ENCODE results near the gene KIAA0232.

The KIAA0232 gene

GRCh38 chr4:6875431-6875831 lies 92.9 kb downstream of the KIAA0232 start:
- Mint-ChIP-seq H3K4me3 (no peak overlapping the region), H3K9me3 (no peaks in the 10 kb centered on the region), H3K27me3 (no peaks in the 10 kb centered on the region), H3K36me3 (ENCODE audit: low read depth) (peaks cover 86% of the 10 kb centered on the region), H3K27ac (no peak overlapping the region), H3K4me1 (ENCODE audit: low read depth) (no peaks in the 10 kb centered on the region)
- no peak for DNase-seq

- H3K9me3 Mint-ChIP-seq, result no peaks in the 10 kb centered on the region
- no peak overlapping the region for H3K4me3 Mint-ChIP-seq
- no peaks in the 10 kb centered on the region for H3K27me3 Mint-ChIP-seq
- H3K36me3 Mint-ChIP-seq (ENCODE audit: low read depth), result peaks cover 90% of the 10 kb centered on the region
- H3K4me1 Mint-ChIP-seq (ENCODE audit: low read depth), result no peaks in the 10 kb centered on the region
- DNase-seq, result no peak
- H3K27ac Mint-ChIP-seq, result peak overlapping the region; percentile 41
Measured at GRCh38 chr4:6876440-6876839, 93.9 kb downstream of the KIAA0232 start.

- peaks cover 90% of the 10 kb centered on the region for H3K36me3 Mint-ChIP-seq (ENCODE audit: low read depth)
- H3K27ac Mint-ChIP-seq, result peak overlapping the region; percentile 41
- no peak overlapping the region for H3K4me3 Mint-ChIP-seq
- no peaks in the 10 kb centered on the region for H3K9me3 Mint-ChIP-seq
- H3K27me3 Mint-ChIP-seq, result no peaks in the 10 kb centered on the region
- no peak for DNase-seq
- H3K4me1 Mint-ChIP-seq (ENCODE audit: low read depth), result no peaks in the 10 kb centered on the region
Measured at GRCh38 chr4:6877067-6877466, 94.5 kb downstream of the KIAA0232 start.

DNA sequence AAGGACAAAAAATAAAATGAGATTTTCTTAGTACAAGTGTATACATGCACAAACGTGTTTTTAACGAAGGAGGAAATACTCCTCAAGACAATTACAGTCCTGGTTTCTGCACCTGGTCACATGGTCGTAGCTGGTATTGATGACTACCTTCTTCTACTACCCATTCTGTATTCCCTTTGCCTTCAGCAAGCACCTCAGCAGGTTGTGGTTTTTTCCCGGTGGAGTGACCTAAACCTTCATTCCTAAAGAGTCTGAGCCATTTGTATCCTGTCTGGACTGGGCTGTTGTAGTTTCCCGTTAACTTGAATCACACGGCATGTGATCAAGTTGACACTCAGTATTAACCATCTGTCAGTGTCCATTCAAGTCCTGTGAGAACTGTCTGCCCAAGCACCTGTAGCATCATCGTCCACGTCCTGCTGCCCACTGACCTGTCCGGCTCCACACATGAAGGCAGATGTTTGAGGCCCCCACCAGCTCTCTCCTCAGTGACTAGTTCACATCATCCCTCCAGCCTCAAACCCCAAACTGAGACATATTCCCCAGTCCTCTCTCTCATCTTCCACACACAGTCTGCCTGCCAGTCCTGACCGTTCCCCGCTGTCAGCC lies 96.0 kb downstream of the KIAA0232 start:
- H3K4me3 Mint-ChIP-seq, result no peak overlapping the region
- H3K4me1 Mint-ChIP-seq (ENCODE audit: low read depth), result no peaks in the 10 kb centered on the region
- DNase-seq, result no peak
- no peaks in the 10 kb centered on the region for H3K9me3 Mint-ChIP-seq
- H3K36me3 Mint-ChIP-seq (ENCODE audit: low read depth), result peaks cover 94% of the 10 kb centered on the region
- H3K27ac Mint-ChIP-seq, result no peak overlapping the region
- H3K27me3 Mint-ChIP-seq, result no peaks in the 10 kb centered on the region

GRCh38 chr4:6880691-6881090 lies 98.2 kb downstream of the KIAA0232 start:
- Mint-ChIP-seq H3K36me3 (ENCODE audit: low read depth) (peaks cover 73% of the 10 kb centered on the region), H3K27me3 (no peaks in the 10 kb centered on the region), H3K4me3 (no peak overlapping the region), H3K27ac (no peak overlapping the region), H3K9me3 (no peaks in the 10 kb centered on the region), H3K4me1 (ENCODE audit: low read depth) (peaks cover 2% of the 10 kb centered on the region)
- no peak for DNase-seq

DNA sequence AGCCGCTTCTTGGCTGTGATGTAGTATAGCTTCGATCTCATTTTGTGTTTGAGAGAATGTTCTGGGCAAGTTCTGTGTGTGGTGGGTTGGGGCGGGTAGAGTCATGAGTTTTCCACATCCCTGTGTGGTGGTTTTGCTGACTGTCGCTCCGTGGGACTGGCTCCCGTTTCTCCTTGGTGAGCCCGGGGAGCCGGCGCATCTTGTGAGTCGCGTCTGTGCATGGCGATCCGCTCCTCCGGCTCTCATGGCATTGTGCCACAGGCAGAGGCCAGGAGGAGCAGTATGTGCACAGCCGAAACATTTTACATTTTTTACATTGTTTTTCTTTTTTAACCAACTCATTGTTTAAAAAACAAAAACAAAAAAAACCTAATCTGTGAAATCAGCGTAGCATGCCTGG lies 99.4 kb downstream of the KIAA0232 start:
- Mint-ChIP-seq H3K27ac (no peak overlapping the region), H3K27me3 (no peaks in the 10 kb centered on the region), H3K4me3 (no peak overlapping the region), H3K4me1 (ENCODE audit: low read depth) (peaks cover 2% of the 10 kb centered on the region), H3K9me3 (no peaks in the 10 kb centered on the region), H3K36me3 (ENCODE audit: low read depth) (peaks cover 61% of the 10 kb centered on the region)
- no peak for DNase-seq

- H3K27me3 Mint-ChIP-seq, result no peaks in the 10 kb centered on the region
- no peak overlapping the region for H3K4me3 Mint-ChIP-seq
- no peaks in the 10 kb centered on the region for H3K9me3 Mint-ChIP-seq
- peak overlapping the region; percentile 35 for H3K27ac Mint-ChIP-seq
- H3K36me3 Mint-ChIP-seq (ENCODE audit: low read depth), result peaks cover 38% of the 10 kb centered on the region
- H3K4me1 Mint-ChIP-seq (ENCODE audit: low read depth), result peaks cover 2% of the 10 kb centered on the region
- DNase-seq, result no peak
Measured at GRCh38 chr4:6884341-6884870, 101.9 kb downstream of the KIAA0232 start.

DNA sequence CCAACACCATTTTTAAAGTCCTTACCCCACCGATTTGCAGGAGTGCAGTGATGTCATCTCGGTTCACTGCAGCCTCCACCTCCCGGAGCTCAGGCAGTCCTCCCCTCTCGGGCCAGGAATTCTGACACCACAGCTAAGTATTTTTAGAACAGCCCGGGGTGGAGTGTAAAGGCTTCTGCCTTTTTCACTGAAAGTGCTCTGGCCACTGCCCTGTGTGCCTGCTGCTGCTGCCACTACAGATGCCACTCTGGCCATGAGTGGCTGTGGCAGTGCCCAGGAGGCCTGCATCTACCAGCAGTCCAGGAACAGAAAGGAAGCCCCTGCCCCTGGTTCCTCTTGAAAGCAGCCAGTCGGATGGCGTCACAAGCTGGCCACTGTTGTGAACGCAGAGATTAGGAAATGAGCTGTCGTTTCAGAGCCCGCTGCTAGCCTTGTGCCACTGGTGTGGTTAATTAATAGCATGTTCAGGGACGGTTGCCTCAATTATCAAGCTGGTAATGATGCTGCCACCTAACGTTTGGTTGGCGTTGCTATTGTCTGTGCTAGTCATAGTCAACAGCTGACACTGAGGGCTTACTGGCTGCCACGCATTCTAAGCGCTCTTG lies 103.5 kb downstream of the KIAA0232 start:
- H3K27ac Mint-ChIP-seq, result peak overlapping the region; percentile 64
- peaks cover 38% of the 10 kb centered on the region for H3K36me3 Mint-ChIP-seq (ENCODE audit: low read depth)
- H3K27me3 Mint-ChIP-seq, result no peaks in the 10 kb centered on the region
- H3K4me1 Mint-ChIP-seq (ENCODE audit: low read depth), result peaks cover 6% of the 10 kb centered on the region
- H3K9me3 Mint-ChIP-seq, result peaks cover 7% of the 10 kb centered on the region
- H3K4me3 Mint-ChIP-seq, result no peak overlapping the region
- no peak for DNase-seq

GRCh38 chr4:6886886-6887285 lies 104.4 kb downstream of the KIAA0232 start:
- DNase-seq, result no peak
- Mint-ChIP-seq H3K36me3 (ENCODE audit: low read depth) (peaks cover 30% of the 10 kb centered on the region), H3K4me1 (ENCODE audit: low read depth) (peaks cover 12% of the 10 kb centered on the region), H3K27ac (no peak overlapping the region), H3K27me3 (no peaks in the 10 kb centered on the region), H3K4me3 (no peak overlapping the region), H3K9me3 (peaks cover 7% of the 10 kb centered on the region)

DNA sequence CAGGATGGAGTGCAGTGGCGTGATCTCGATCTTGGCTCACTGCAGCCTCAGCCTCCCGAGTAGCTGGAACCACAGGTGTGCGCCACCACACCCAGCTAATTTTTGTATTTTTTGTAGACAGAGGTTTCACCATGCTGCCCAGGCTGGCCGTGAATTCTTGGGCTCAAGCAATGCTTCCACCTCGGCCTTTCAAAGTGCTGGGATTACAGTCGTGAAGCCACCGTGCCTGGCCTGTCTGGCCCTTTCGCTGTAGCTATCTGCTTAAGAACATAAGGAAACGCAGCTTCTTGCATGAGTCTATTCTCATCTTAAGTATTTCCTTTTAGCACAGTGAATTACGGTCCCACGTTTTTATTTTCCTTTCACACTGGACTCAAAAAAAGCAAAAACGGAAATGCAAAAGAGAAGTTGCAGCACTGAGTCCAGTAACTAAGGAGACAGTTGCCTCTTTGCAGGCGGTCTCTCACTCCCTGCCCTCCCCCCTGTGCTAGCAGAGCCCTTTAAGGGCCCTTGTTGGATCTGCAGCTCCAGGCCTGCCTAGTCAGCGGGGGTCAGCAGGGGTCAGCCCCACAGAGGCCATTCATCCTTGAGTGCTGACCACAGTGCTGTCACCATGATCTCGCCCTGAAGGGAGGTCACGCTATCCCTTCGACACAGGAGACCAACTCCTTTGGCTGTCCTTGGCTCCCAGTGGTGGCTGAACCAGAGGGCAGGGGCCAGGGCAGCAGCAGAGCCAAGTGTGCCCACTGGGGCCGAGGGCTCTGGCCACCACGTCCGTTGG lies 105.3 kb downstream of the KIAA0232 start:
- H3K4me3 Mint-ChIP-seq, result no peak overlapping the region
- H3K27me3 Mint-ChIP-seq, result no peaks in the 10 kb centered on the region
- no peak for DNase-seq
- H3K4me1 Mint-ChIP-seq (ENCODE audit: low read depth), result peaks cover 20% of the 10 kb centered on the region
- H3K9me3 Mint-ChIP-seq, result peaks cover 7% of the 10 kb centered on the region
- H3K36me3 Mint-ChIP-seq (ENCODE audit: low read depth), result peaks cover 21% of the 10 kb centered on the region
- no peak overlapping the region for H3K27ac Mint-ChIP-seq

- H3K27ac Mint-ChIP-seq, result no peak overlapping the region
- DNase-seq, result no peak
- no peak overlapping the region for H3K4me3 Mint-ChIP-seq
- H3K4me1 Mint-ChIP-seq (ENCODE audit: low read depth), result peaks cover 26% of the 10 kb centered on the region
- H3K36me3 Mint-ChIP-seq (ENCODE audit: low read depth), result peaks cover 13% of the 10 kb centered on the region
- peaks cover 7% of the 10 kb centered on the region for H3K9me3 Mint-ChIP-seq
- H3K27me3 Mint-ChIP-seq, result no peaks in the 10 kb centered on the region
Measured at GRCh38 chr4:6888506-6889071, 106.1 kb downstream of the KIAA0232 start.

- Mint-ChIP-seq H3K27ac (no peak overlapping the region), H3K9me3 (peaks cover 7% of the 10 kb centered on the region), H3K4me1 (ENCODE audit: low read depth) (peaks cover 26% of the 10 kb centered on the region), H3K27me3 (no peaks in the 10 kb centered on the region), H3K4me3 (no peak overlapping the region), H3K36me3 (ENCODE audit: low read depth) (peaks cover 12% of the 10 kb centered on the region)
- DNase-seq, result no peak
Measured at GRCh38 chr4:6889101-6889735, 106.7 kb downstream of the KIAA0232 start.

GRCh38 chr4:6889736-6890324 lies 107.3 kb downstream of the KIAA0232 start:
- H3K4me3 Mint-ChIP-seq, result no peak overlapping the region
- peaks cover 26% of the 10 kb centered on the region for H3K4me1 Mint-ChIP-seq (ENCODE audit: low read depth)
- peaks cover 7% of the 10 kb centered on the region for H3K9me3 Mint-ChIP-seq
- DNase-seq, result no peak
- peaks cover 12% of the 10 kb centered on the region for H3K36me3 Mint-ChIP-seq (ENCODE audit: low read depth)
- no peak overlapping the region for H3K27ac Mint-ChIP-seq
- no peaks in the 10 kb centered on the region for H3K27me3 Mint-ChIP-seq

DNA sequence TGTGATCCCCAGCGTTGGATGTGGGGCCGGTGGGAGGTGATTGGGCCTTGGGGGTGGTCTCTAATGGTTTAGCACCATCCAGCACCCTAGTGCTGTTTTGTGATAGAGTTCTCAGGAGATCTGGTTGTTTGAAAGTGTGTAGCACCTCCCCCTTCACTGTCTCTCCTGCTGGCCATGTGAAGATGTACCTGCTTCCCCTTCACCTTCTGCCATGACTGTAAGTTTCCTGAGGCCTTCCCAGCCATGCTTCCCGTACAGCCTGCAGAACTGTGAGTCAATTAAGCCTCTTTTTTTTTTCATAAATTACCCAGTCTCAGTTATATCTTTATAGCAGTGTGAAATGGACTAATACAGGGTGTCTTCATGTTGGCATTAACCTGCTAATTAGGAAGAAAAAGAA lies 107.8 kb downstream of the KIAA0232 start:
- H3K27me3 Mint-ChIP-seq, result no peaks in the 10 kb centered on the region
- H3K36me3 Mint-ChIP-seq (ENCODE audit: low read depth), result peaks cover 12% of the 10 kb centered on the region
- no peak overlapping the region for H3K4me3 Mint-ChIP-seq
- peaks cover 27% of the 10 kb centered on the region for H3K4me1 Mint-ChIP-seq (ENCODE audit: low read depth)
- no peak for DNase-seq
- no peak overlapping the region for H3K27ac Mint-ChIP-seq
- peaks cover 7% of the 10 kb centered on the region for H3K9me3 Mint-ChIP-seq
